H1 (cell line): ENCODE measurements around the gene DNAJB6. TPM values are rescaled to one million over a fixed set of nuclear protein-coding genes. Genes with fewer than 3 reads are reported as not detected.

Experiments
- CREB1 ChIP-seq: IDR thresholded peaks from 2 replicates; pipeline ENCODE4 v1.6.1; 2012; ENCODE audit warnings: inconsistent platforms
- SRF ChIP-seq: IDR thresholded peaks from 2 replicates; pipeline ENCODE4 v1.6.1; 2011; ENCODE audit warnings: mild to moderate bottlenecking, low read depth, low read length, moderate library complexity
- polyA plus RNA-seq, 7 experiments: library from polyadenylated mRNA; depleted of rRNA in 3 of 7; stranded (reverse) in 5 of 7; unstranded in 2 of 7; fragments of >200 nt in 5 of 7; fragments of 200-250 nt in 2 of 7; gene quantifications; 1 replicate in 5 of 7; 2 replicates in 1 of 7; 4 replicates in 1 of 7; pipeline versions ENCODE4 v1.2.1 to v1.2.3, GENCODE V29; 2011 to 2013; ENCODE audit warnings: missing spikeins in 2 of 7, mixed read lengths in 2 of 7
- total RNA-seq: library from RNA; stranded (reverse); fragmentation: NEBNext Ultra II Directional; extraction: Animal tissue kit (Norgen Biotek cat#: 25700); gene quantifications from 2 replicates; pipeline ENCODE4 v1.2.1, GENCODE V29; 2021

Gene DNAJB6
- total and polyA plus RNA-seq, 2 of the 8 experiments (the other 6 are each of a cell fraction or from before 2014, with no cell fraction given), result 166 to 295 TPM

GRCh38 chr7:157320608-157320980 lies 16.2 kb upstream of the DNAJB6 start (continued):
- TF ChIP-seq SRF (no peak), CREB1 (no peak)
- TF ChIP-seq, all 59 proteins: peak for 0
